ENCODE measurements around the gene SEZ6L2.

Gene SEZ6L2

DNA sequence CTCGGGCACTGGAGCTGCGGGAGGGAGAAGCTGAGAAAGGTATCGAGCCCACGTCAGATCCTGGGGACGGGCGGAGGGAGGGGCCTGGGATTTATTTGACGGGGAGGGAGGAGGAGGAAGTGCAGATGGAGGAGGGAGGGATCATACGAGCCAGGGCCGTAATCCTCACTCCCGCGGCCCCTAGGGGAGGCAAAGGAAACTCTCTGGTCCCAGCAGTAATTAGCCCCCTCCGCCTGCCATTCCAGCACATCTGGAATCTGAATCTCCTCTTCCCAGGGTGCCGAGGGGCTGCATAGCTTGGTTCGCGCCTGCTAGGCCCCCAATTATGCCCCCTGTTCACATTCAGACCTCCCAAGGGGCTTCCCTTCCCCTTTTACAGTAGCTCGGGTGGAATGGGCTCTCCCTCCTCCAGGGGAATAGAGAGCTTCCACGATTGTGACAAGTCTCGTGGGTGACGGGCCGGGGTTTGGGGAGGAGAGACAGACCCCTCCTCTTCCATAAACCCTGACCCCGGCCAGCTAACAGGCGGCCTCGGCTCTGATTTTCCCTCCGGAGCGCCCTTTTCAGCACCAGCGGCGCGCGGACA lies at the start of gene SEZ6L2 (continued):
- TF ChIP-seq ZNF596 (tag by site-specific recombination; IDR thresholded peaks at IDR 0.05), result 0 out of 2 replicates have a peak, but pooled peaks have one; percentile 8
- TF ChIP-seq ZNF121 (tag by site-specific recombination; IDR thresholded peaks at IDR 0.05), result peak; percentile 93
- no peak for TF ChIP-seq ZNF354C (tag by site-specific recombination; IDR thresholded peaks at IDR 0.05; ENCODE audit: borderline replicate concordance, low read depth)
- no peak for TF ChIP-seq ZNF138 (tag by site-specific recombination; IDR thresholded peaks at IDR 0.05; ENCODE audit: borderline replicate concordance)
- TF ChIP-seq ZNF341 (tag by site-specific recombination; IDR thresholded peaks at IDR 0.05; ENCODE audit: low read depth), result peak; percentile 93
- TF ChIP-seq ZNF324 (tag by site-specific recombination; IDR thresholded peaks at IDR 0.05), result no peak; the same call in 1 of the 2 replicates
- TF ChIP-seq FEZF1 (tag by site-specific recombination; IDR thresholded peaks at IDR 0.05), result peak; percentile 64
- no peak for TF ChIP-seq AEBP2 (tag by site-specific recombination; IDR thresholded peaks at IDR 0.05; ENCODE audit: borderline replicate concordance)
- TF ChIP-seq SP2 (tag by site-specific recombination; IDR thresholded peaks at IDR 0.05), result peak; percentile 94
- no peak for TF ChIP-seq ZNF585B (tag by site-specific recombination; IDR thresholded peaks at IDR 0.05)
- no peak for TF ChIP-seq ZSCAN16 (tag by site-specific recombination; IDR thresholded peaks at IDR 0.05)
- TF ChIP-seq ZNF629 (tag by site-specific recombination; IDR thresholded peaks at IDR 0.05), result peak; percentile 68
- TF ChIP-seq, protein P1, sequence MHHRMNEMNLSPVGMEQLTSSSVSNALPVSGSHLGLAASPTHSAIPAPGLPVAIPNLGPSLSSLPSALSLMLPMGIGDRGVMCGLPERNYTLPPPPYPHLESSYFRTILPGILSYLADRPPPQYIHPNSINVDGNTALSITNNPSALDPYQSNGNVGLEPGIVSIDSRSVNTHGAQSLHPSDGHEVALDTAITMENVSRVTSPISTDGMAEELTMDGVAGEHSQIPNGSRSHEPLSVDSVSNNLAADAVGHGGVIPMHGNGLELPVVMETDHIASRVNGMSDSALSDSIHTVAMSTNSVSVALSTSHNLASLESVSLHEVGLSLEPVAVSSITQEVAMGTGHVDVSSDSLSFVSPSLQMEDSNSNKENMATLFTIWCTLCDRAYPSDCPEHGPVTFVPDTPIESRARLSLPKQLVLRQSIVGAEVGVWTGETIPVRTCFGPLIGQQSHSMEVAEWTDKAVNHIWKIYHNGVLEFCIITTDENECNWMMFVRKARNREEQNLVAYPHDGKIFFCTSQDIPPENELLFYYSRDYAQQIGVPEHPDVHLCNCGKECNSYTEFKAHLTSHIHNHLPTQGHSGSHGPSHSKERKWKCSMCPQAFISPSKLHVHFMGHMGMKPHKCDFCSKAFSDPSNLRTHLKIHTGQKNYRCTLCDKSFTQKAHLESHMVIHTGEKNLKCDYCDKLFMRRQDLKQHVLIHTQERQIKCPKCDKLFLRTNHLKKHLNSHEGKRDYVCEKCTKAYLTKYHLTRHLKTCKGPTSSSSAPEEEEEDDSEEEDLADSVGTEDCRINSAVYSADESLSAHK (tag by site-specific recombination; IDR thresholded peaks at IDR 0.05), result peak; percentile 80
- TF ChIP-seq MYNN (tag by site-specific recombination; IDR thresholded peaks at IDR 0.05; ENCODE audit: borderline replicate concordance), result no peak
- TF ChIP-seq ZSCAN5A (tag by site-specific recombination; IDR thresholded peaks at IDR 0.05), result no peak
- no peak for TF ChIP-seq YY1 (tag by site-specific recombination; IDR thresholded peaks at IDR 0.05)
- TF ChIP-seq ZNF132 (tag by site-specific recombination; IDR thresholded peaks at IDR 0.05; ENCODE audit: borderline replicate concordance), result no peak
- TF ChIP-seq, protein P2, sequence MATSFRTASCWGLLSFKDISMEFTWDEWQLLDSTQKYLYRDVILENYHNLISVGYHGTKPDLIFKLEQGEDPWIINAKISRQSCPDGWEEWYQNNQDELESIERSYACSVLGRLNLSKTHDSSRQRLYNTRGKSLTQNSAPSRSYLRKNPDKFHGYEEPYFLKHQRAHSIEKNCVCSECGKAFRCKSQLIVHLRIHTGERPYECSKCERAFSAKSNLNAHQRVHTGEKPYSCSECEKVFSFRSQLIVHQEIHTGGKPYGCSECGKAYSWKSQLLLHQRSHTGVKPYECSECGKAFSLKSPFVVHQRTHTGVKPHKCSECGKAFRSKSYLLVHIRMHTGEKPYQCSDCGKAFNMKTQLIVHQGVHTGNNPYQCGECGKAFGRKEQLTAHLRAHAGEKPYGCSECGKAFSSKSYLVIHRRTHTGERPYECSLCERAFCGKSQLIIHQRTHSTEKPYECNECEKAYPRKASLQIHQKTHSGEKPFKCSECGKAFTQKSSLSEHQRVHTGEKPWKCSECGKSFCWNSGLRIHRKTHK (tag by site-specific recombination; IDR thresholded peaks at IDR 0.05), result no peak
- TF ChIP-seq ZNF658 (tag by site-specific recombination; IDR thresholded peaks at IDR 0.05), result no peak
- 0 out of 2 replicates have a peak, but pooled peaks have one; percentile 34 for TF ChIP-seq ZIC2 (tag by site-specific recombination; IDR thresholded peaks at IDR 0.05)
- no peak for TF ChIP-seq ZNF302 (tag by site-specific recombination; IDR thresholded peaks at IDR 0.05; ENCODE audit: low read depth)
- TF ChIP-seq, protein P3, sequence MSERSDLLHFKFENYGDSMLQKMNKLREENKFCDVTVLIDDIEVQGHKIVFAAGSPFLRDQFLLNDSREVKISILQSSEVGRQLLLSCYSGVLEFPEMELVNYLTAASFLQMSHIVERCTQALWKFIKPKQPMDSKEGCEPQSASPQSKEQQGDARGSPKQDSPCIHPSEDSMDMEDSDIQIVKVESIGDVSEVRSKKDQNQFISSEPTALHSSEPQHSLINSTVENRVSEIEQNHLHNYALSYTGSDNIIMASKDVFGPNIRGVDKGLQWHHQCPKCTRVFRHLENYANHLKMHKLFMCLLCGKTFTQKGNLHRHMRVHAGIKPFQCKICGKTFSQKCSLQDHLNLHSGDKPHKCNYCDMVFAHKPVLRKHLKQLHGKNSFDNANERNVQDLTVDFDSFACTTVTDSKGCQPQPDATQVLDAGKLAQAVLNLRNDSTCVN (tag by site-specific recombination; optimal IDR thresholded peaks at IDR 0.05), result peak; percentile 66
- no peak; the same call in 1 of the 2 replicates for TF ChIP-seq ZNF660 (tag by site-specific recombination; IDR thresholded peaks at IDR 0.05)
- no peak; the same call in 1 of the 2 replicates for TF ChIP-seq KLF1 (tag by site-specific recombination; IDR thresholded peaks at IDR 0.05)
- TF ChIP-seq ELK4 (IDR thresholded peaks at IDR 0.05; ENCODE audit: borderline replicate concordance, low read depth, low read length), result no peak; the same call in 1 of the 2 replicates
- no peak for TF ChIP-seq ZNF747 (tag by site-specific recombination; IDR thresholded peaks at IDR 0.05)
- TF ChIP-seq ZNF335 (tag by site-specific recombination; conservative IDR thresholded peaks at IDR 0.05), result peak; percentile 11
- TF ChIP-seq ZNF626 (tag by site-specific recombination; IDR thresholded peaks at IDR 0.05), result no peak
- no peak for TF ChIP-seq ZSCAN18 (tag by site-specific recombination; IDR thresholded peaks at IDR 0.05)
- peak; percentile 56 for TF ChIP-seq ZEB2 (tag by site-specific recombination; IDR thresholded peaks at IDR 0.05)
